GM21423 (cell line): ENCODE data around the gene SMS.

Experiments used
- ATAC-seq: cut with Tn5 transposase; IDR thresholded peaks from one replicate; pipeline ENCODE4 v1.9.1; 2021; ENCODE audit warnings: mild to moderate bottlenecking, moderate library complexity; ENCODE audit not compliant: unreplicated experiment

The SMS gene

DNA sequence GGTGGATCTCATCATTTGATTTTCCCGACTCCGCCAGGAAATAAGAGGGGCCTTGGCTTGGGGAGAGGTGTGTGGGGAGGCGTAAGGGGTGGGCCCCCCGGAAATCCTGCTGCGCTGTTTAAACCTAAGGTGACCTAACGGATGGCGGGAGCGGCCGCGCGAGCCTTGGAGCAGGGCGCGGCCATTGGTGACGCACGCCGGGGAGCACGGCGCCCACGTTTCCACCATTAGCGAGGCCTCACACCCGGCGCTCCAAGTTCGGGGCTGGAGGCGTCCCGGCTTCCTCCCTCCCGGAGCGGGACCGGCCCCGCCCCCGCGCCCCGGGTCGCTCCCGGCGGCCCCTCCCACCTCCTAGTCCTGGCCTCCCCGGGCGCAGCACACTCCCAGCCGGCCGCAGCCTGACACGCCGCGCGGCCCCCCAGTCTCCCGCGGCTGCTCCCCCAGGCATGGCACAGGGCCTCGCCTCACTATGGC, at the start of gene SMS:
Gene SMS, plus strand, starts transcription at position 354 of the 474 bp plus-strand sequence. Its CDS starts 116 bp downstream, at position 470.
- peak; percentile 65 for ATAC-seq

DNA sequence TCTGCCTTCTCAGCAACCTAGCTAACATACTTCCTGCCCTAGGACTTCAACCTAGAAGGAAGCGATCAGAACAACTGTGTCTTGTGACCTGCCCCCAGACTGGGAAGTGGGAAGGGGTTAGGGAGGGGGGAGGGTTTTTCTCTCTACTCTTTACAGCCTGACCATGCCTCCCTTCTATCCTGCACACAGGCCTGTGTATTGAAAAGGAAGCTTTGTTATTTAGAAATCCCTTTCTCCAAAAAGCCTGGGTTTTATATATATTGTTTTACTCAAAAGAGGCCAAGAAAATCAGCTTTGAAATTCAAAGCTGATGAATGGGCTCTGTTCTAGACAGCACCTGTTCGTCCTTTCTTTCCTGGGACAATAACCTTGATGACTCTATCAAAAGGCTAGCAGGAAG, 35.2 kb upstream of the SMS start:
- ATAC-seq, result no peak

- ATAC-seq, result no peak
These were observed 34.6 kb upstream of the SMS start for GRCh38 chrX:21905953-21906352.

DNA sequence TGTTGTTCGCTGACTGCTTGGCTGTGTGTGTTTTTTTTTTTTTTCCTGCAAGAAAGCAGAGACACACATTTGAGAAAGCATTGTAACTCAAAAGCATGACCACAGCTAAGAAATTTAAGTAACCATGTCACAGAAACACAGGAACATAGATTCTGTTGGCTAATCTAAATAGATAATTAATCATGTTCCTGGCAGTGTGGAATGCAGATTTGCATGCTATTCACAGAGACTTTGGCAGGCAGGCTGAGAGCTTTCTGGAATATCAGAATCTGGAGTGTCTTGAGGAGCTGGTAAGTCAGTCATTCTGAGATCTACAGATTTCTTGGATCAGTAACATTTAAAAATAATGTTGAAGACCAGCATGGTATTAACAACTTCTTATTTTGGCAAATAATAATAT, 33.2 kb upstream of the SMS start:
- ATAC-seq, result no peak

DNA sequence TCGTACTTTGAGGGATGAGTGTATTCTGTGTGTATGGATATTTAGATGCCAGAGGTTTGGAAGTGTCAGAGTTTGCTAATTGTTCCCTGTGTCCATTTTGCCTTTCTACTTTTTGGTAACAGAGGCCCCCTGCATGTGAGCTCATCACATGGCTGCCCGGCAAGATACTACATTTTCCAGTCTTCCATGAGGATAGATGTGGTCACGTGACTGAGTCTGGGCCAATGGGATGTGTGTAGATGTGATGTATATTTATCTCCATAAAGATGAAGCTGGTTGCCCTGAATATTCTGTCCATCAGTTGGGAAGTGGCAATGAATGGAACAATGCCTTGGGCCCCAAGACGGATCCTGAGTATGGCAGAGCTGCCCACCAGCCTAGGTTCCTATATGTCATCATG, 29.0 kb upstream of the SMS start:
- no peak for ATAC-seq

DNA sequence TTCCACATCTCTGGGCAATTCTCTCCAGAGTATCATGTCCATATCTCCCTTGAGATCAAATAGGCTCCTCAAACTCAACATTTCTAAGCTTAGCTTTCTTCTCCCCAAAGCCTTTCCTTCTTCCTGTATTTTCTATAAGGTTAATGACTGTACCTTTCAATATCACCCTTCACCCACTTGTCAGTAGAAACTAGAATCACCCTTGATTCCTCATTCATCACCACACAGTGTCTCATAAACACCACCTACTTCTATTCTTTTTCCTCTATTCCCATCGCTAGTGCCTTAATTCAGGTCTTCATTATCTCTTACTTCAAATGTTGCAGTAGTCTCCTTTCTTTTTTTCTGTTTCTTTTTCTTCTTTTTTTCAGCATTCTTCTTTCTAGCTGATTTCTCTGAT, 28.3 kb upstream of the SMS start:
- no peak for ATAC-seq

- ATAC-seq, result no peak
These were observed 27.5 kb upstream of the SMS start for GRCh38 chrX:21912989-21913388.

- ATAC-seq, result no peak
These were observed 14.4 kb upstream of the SMS start for GRCh38 chrX:21926116-21926515.

DNA sequence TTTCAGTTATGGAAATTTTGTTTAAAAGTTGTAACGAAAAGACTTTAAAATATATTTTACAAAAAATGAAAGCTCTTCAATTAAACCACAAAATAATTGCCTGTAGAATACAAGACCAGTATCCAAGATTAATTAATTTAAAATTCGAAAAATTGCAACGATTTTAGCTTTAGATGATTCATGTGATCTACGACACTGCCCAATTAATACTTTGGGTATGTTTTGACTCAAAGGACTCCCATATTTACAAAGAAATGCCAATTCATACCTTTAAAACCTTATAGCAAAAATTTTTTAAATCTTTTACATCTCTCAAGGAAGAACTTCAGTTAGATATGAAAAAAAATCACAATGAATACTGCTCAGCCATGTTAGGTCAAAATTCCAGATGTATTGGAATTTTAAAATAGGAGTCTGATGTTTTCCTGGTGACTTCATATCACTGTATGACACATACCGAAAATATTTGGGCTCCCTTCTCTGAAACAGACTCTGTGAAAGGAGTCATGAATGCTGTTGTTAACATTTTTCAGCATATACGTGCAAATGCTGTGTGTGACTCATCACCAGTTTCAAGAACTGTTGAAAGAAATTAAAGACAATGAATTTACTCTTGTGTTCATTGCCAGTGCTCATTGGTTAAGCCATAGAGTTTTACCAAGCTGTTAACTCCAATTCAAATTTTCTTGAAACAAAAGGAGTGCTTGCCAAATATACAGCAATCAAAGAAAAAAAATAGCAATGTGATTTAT, 13.8 kb upstream of the SMS start:
- peak; percentile 76 for ATAC-seq

DNA sequence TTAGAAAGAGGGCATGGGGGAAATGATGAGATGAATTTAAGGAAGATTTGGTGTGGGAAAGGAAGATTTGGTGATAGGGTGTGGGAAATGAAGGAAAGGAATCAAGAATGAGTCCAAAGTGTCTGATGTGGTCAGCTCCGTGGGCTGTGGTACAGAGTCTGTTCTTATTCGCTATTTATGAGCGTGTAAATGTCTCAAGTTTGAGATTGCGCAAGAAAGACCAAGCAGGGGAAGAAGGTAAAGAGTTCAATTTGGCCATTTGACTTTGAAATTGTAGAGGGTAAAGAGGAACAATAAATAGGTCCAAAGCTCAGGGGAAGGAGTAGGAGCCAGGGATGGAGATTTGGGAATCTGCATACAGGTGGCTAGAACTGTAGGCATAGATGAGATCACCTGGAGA, 11.3 kb upstream of the SMS start:
- no peak for ATAC-seq

GRCh38 chrX:21930986-21931385, 9.5 kb upstream of the SMS start:
- no peak for ATAC-seq

DNA sequence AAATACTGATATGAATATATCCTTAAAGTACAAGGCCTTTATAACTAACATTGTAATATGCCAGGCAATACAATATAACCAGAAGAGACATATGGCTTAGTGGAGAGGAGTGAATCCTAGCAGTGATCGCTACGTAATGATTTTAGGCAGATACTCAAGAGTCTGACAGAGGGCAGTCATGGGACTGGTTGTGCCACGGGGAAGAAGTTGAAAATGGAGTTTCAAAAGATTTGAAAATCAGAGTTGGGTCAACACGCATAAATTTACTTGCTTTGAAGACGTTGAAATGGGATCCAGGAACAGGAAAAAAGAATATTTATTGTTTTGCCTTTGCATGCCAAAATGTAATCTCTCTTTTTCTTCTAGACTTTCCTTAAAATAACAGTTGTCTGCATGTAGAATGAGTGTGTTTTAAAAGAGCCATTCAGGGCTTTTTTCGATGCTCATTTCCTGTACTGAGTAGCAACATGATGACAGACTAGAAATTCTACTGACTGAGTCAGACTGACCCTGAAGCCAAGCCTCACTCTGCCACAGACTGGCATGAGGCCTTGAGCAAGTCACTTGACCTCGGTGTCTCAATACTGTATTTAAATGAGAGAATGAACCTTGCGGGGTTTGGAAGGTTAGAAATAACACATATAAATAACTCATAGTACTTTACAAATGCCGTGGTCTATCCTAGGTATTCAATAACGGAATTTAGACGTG, 8.1 kb upstream of the SMS start:
- no peak for ATAC-seq

DNA sequence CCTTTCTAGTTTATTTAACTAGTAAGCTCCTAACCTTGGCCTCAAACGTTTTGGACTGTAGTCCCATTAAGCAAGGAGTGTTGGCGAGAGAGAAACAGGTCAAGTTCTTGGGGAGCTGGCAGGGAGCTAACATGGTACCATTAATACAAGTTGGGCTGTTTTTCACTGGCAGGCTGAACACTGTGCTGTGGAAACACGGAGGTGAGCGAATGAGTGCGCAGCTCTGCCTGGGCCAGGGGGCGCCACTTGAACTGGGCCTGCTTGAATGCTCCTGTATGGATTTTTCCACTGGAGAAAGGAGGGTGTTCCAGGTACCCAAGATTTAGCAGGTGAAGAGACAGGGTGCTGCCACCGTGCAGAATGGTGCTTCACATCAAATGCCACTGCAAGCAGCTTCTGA, 7.4 kb upstream of the SMS start:
- no peak for ATAC-seq

- ATAC-seq, result no peak
These were observed 6.1 kb upstream of the SMS start for GRCh38 chrX:21934414-21934813.

DNA sequence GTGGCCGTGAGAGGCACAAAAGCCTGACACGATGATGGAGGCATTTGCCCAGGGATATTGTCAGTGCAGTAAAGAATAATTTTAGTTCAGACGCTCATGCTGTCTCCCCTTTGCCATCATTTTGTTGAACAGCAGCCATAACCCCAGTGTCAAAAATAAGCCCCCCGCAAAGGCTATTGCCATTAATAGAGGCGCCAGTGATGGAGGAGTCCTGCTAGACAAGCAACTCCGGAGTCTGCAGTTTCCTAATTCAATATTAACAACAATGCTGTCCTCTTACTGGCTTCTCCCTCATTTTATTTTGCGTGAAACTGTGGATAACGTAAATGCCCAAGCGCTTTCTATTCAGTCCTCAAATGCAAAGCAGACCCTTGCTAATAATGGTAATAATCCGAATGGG, 603 bp upstream of the SMS start:
- no peak for ATAC-seq

- no peak for ATAC-seq
These were observed 3.1 kb downstream of the SMS start for GRCh38 chrX:21943460-21944135.

GRCh38 chrX:21944136-21944615, 3.7 kb downstream of the SMS start:
- ATAC-seq, result no peak

GRCh38 chrX:21946925-21947641, 6.6 kb downstream of the SMS start:
- no peak for ATAC-seq

DNA sequence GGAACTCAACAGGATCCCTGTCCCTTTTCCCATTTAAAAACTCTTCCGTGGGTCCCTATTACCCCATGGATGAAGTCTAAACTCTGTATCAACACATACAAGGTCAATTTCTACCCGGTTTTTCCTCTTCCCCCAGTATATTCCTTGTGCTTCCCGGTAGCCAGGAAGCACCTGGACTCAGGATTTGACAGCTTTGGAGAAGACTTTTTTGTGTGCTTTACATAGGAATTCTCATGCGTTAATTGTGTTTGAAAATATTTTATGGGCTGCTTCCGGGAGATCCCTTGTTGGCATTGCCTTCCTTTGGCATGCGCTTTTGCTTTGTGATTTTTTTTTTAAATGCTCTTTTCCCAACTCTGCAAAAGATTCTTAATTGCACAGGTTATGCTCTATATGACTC, 7.2 kb downstream of the SMS start:
- ATAC-seq, result no peak

- ATAC-seq, result no peak
These were observed 8.5 kb downstream of the SMS start for GRCh38 chrX:21948897-21949578.
